HG03558 (cell line): ENCODE data around the gene PPWD1.
A peak's percentile ranks its signal among the peaks of the same experiment; 100 is the strongest.
"Not testable (repeated sequence)": the region's sequence is repeated elsewhere in the genome, so short reads cannot be mapped to it uniquely, and the experiment has no call there.

ENCODE experiments used
- ATAC-seq: cut with Tn5 transposase; IDR thresholded peaks from one replicate; pipeline ENCODE4 v1.9.1; 2021; ENCODE audit warnings: moderate number of reproducible peaks; ENCODE audit not compliant: unreplicated experiment; ENCODE audit errors: extremely low read depth

PPWD1 gene

DNA sequence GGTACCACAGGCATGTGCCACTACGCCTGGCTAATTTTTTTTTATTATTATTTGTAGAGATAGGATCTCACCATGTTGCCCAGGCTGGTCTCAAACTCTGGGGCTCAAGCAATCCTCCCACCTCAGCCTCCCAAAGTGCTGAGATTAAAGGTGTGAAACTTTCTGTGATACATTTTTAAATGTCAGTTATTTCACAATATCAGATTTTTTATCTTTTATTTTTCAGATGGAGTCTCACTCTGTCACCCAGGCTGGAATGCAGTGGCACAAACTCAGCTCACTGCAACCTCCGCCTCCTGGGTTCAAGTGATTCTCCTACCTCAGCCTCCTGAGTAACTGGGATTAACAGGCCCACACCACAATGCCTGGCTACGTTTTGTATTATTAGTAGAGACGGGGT is 58.9 kb downstream of the PPWD1 start:
- ATAC-seq: not testable (repeated sequence)

DNA sequence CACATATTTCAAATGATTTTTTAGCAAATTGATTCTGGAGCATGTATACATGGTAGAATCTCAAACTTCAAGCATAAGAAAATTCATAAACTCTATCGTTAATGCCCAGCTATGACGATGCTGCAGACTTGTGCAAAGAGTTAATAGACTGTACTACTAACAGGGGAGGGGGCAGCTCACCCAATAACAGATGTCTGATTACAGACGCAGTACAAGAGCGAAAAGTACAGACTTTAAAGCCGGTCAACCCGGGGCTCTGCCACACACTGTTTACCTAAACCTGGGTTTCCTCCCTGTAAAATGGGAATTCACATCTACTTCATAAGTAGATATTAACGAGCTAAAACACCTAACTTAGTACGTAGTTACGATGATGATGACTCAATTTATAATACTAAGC is 60.4 kb downstream of the PPWD1 start:
- ATAC-seq: no peak

DNA sequence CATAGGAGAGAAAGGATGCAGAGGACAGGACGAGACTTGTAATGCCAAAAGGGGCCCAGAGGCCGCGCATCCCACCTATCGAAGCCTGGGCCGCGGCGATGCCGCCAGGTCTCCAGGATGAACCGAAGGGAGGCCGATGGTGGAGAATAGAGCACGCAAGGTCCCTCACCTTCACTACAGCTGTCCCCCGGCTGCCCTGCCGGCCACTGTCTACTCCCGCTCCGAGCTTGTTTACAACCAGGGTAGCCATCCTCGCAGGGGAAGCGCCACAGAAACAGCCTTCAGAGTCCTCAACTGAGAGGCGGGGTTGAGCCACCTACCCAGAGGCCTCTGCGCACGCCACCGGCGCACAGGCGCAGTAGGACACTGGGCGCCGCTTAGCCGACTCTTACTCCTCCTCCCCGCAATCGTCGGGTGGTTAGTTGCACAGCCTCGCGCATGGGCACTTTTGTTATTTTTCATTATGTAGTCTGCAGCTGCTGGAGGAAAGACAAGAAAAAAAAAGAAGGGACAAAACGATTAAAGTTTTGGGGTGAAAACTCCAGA is 61.0 kb downstream of the PPWD1 start, which contains the start of gene TRIM23:
Gene TRIM23, minus strand, starts transcription at position 309 of the 546 bp plus-strand sequence. Its CDS starts 59 bp downstream, at position 250.
- ATAC-seq: peak; percentile 86

DNA sequence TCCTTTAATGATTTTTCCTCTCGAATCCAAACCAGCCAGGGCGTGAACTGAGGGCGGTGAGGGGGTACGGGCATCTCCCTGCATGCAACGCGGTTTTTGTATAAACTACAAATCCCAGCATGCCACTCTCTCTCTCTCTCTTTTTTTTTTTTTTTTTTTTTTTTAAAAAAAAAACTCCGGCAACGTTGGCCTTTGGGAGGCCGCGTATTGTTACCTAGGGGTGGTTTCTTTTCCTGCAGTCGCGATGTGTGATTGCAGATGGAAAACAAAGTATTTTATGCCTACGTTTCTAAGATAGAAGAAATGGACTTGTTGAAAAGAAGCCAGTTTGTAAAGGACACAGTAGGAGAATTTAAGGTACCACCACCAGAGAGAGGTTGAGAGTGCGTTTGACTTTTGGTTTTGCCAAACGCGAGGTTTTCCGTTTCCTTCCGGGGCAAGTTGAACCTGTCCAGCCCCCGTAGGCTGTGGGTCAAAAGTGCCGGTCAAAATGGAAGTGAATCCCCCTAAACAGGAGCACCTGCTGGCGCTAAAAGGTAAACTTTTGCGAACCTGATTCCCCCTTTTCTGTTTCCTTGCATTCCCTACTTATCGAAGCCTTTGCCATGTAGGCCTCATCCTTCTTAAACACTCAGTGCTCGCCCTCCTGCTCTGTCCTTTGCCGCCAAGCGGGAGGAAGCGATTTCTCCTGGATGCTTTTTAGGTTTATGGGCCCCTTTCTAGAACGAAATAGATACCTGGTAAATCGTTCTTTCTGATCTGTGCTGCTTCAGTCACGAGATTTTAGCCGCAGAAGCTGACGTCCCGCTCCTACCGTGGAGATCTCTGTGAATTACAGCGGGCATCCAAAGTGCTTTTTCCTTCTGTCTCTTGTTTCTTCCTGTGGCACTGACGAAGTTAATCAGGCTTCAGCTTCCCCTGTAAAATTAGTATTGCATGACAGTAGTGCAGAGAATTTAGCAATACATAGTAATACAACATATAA is 61.8 kb downstream of the PPWD1 start, which contains the start of the genes SHLD3 and TRAPPC13:
Gene SHLD3, plus strand, starts transcription at position 457 of the 985 bp plus-strand sequence. CDS start 4,561 bp downstream, outside the sequence.
Gene TRAPPC13, plus strand, starts transcription at position 457 of the 985 bp plus-strand sequence. Its CDS starts 34 bp downstream, at position 491.
- ATAC-seq: peak; percentile 34

DNA sequence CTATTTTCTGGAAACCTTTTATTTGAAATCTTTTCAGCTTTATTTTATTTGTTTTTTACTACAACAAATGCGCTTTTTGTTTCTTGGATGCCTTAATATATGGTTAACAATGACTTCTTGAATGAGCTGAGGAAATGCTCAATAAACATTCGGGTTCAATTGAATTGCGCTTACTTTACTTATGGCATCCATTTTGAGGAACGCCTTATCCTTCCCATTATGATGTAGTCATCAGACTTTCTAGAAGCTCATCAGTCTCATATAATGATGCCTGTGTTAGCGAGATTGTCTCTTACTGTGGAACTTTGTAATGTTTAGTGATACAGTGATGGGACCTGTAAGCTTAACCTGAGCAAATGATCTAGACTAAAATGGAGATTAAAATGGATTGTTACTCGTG is 62.6 kb downstream of the PPWD1 start:
- no peak for ATAC-seq

DNA sequence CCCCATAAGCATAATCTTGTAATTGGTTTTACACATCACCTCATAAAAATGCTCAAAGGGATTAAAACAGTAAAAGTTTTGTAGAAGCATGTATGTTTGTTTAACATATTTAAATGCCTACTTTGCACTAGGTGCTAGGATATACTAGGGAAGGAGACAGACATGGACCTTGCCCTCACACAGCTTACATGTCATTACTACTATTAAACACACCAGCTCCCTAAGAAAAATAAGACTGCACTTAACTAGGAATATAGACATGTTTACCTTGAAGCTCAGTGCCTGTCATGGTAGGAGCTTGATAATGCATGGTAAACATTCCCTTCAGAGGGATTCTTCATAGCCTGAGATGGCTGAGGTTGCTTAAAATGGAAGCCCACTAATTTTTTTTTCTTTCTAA is 67.9 kb downstream of the PPWD1 start:
- ATAC-seq: no peak
